ENCODE data around the gene CNST.

The CNST gene

GRCh38 chr1:246566128-246566812 is at the start of gene CNST, which contains the start of gene TFB2M:
Gene CNST, plus strand, starts transcription at chr1:246566456. Its CDS starts 25,107 bp downstream, at chr1:246591563.
Gene TFB2M, minus strand, starts transcription at chr1:246566261. Its CDS starts 123 bp downstream, at chr1:246566138.
- peak; percentile 97 for DNase-seq

GRCh38 chr1:246517391-246517790 is 48.9 kb upstream of the CNST start:
- no peak for DNase-seq

- no peak for DNase-seq
Observed at GRCh38 chr1:246518456-246519205, 47.6 kb upstream of the CNST start.

GRCh38 chr1:246519514-246519913 is 46.7 kb upstream of the CNST start:
- DNase-seq = no peak

GRCh38 chr1:246526380-246526779 is 39.9 kb upstream of the CNST start:
- no peak for DNase-seq

- no peak for DNase-seq
Observed at GRCh38 chr1:246526915-246527314, 39.3 kb upstream of the CNST start.

- no peak for DNase-seq
Observed at GRCh38 chr1:246527402-246528088, 38.7 kb upstream of the CNST start.

- DNase-seq = no peak
Observed at GRCh38 chr1:246528933-246529731, 37.1 kb upstream of the CNST start.

- DNase-seq = no peak
Observed at GRCh38 chr1:246530482-246530881, 35.8 kb upstream of the CNST start.

GRCh38 chr1:246532519-246532918 is 33.7 kb upstream of the CNST start:
- no peak for DNase-seq

- no peak for DNase-seq
Observed at GRCh38 chr1:246533371-246533905, 32.8 kb upstream of the CNST start.

GRCh38 chr1:246534114-246534513 is 32.1 kb upstream of the CNST start:
- no peak for DNase-seq

- DNase-seq = no peak
Observed at GRCh38 chr1:246537441-246537840, 28.8 kb upstream of the CNST start.

- DNase-seq = no peak
Observed at GRCh38 chr1:246537887-246538286, 28.4 kb upstream of the CNST start.

GRCh38 chr1:246540738-246541491 is 25.3 kb upstream of the CNST start:
- DNase-seq = no peak

- no peak for DNase-seq
Observed at GRCh38 chr1:246544001-246544400, 22.3 kb upstream of the CNST start.

- no peak for DNase-seq
Observed at GRCh38 chr1:246549665-246550064, 16.6 kb upstream of the CNST start.

- DNase-seq = no peak
Observed at GRCh38 chr1:246550402-246550801, 15.9 kb upstream of the CNST start.

GRCh38 chr1:246552110-246552509 is 14.1 kb upstream of the CNST start:
- DNase-seq = no peak

- no peak for DNase-seq
Observed at GRCh38 chr1:246554201-246554600, 12.1 kb upstream of the CNST start.

GRCh38 chr1:246558041-246558440 is 8.2 kb upstream of the CNST start:
- DNase-seq = no peak

- DNase-seq = no peak
Observed at GRCh38 chr1:246559310-246559709, 6.9 kb upstream of the CNST start.

All from stimulated activated CD4-positive, alpha-beta T cell treated with anti-CD3 and anti-CD28 coated beads, Interleukin-1b, Interleukin-23, amount 100 ng/mL, for 48 hours (primary cell).